Measurements from ENCODE around the gene GRB10.
A peak's percentile ranks its signal among the peaks of the same experiment; 100 is the strongest.

Gene GRB10

GRCh38 chr7:50612704-50613103 is 170.0 kb downstream of the GRB10 start:
- H3K9me3 ChIP-seq (ENCODE audit: insufficient read depth, low read length): no peaks in the 10 kb centered on the region
- TF ChIP-seq CTCF (IDR thresholded peaks at IDR 0.05; ENCODE audit: low read depth, low read length) (no peak), EZH2phosphoT487 (IDR thresholded peaks at IDR 0.05; ENCODE audit: low read depth) (no peak)
- no peak overlapping the region for H3K27ac ChIP-seq (ENCODE audit: low read length)
- peaks cover 20% of the 10 kb centered on the region for H3K4me1 ChIP-seq (ENCODE audit: low read length)
- no peaks in the 10 kb centered on the region for H3K79me2 ChIP-seq (ENCODE audit: low read length)
- no peak overlapping the region for H2AFZ ChIP-seq (ENCODE audit: low read depth, low read length)
- H3K4me3 ChIP-seq (ENCODE audit: low read length): no peak overlapping the region
- H3K9ac ChIP-seq (ENCODE audit: low read length): no peak overlapping the region
- no peaks in the 10 kb centered on the region for H3K36me3 ChIP-seq (replicated peaks; ENCODE audit: low read depth, low read length)
- peaks cover 45% of the 10 kb centered on the region for H3K27me3 ChIP-seq (ENCODE audit: low read depth, low read length)
- H4K20me1 ChIP-seq (ENCODE audit: insufficient read depth, low read length): no peaks in the 10 kb centered on the region
- H3K4me2 ChIP-seq (ENCODE audit: low read length): no peak overlapping the region

GRCh38 chr7:50610521-50611277 is 172.0 kb downstream of the GRB10 start:
- Histone ChIP-seq H3K79me2 (ENCODE audit: low read length) (no peaks in the 10 kb centered on the region), H3K4me1 (ENCODE audit: low read length) (peaks cover 20% of the 10 kb centered on the region), H3K27me3 (ENCODE audit: low read depth, low read length) (peaks cover 32% of the 10 kb centered on the region), H3K9me3 (ENCODE audit: insufficient read depth, low read length) (no peaks in the 10 kb centered on the region), H3K4me2 (ENCODE audit: low read length) (peak overlapping the region; percentile 28), H3K9ac (ENCODE audit: low read length) (no peak overlapping the region), H2AFZ (ENCODE audit: low read depth, low read length) (no peak overlapping the region), H3K4me3 (ENCODE audit: low read length) (no peak overlapping the region), H3K27ac (ENCODE audit: low read length) (no peak overlapping the region), H4K20me1 (ENCODE audit: insufficient read depth, low read length) (no peaks in the 10 kb centered on the region), H3K36me3 (replicated peaks; ENCODE audit: low read depth, low read length) (no peaks in the 10 kb centered on the region)
- TF ChIP-seq CTCF (IDR thresholded peaks at IDR 0.05; ENCODE audit: low read depth, low read length) (no peak), EZH2phosphoT487 (IDR thresholded peaks at IDR 0.05; ENCODE audit: low read depth) (no peak)

- H3K4me1 ChIP-seq (ENCODE audit: low read length): peaks cover 20% of the 10 kb centered on the region
- no peak for TF ChIP-seq EZH2phosphoT487 (IDR thresholded peaks at IDR 0.05; ENCODE audit: low read depth)
- TF ChIP-seq CTCF (IDR thresholded peaks at IDR 0.05; ENCODE audit: low read depth, low read length): no peak
- H3K36me3 ChIP-seq (replicated peaks; ENCODE audit: low read depth, low read length): no peaks in the 10 kb centered on the region
- H2AFZ ChIP-seq (ENCODE audit: low read depth, low read length): no peak overlapping the region
- peaks cover 33% of the 10 kb centered on the region for H3K27me3 ChIP-seq (ENCODE audit: low read depth, low read length)
- H3K4me3 ChIP-seq (ENCODE audit: low read length): no peak overlapping the region
- peak overlapping the region; percentile 7 for H3K4me2 ChIP-seq (ENCODE audit: low read length)
- H4K20me1 ChIP-seq (ENCODE audit: insufficient read depth, low read length): no peaks in the 10 kb centered on the region
- H3K79me2 ChIP-seq (ENCODE audit: low read length): no peaks in the 10 kb centered on the region
- H3K9me3 ChIP-seq (ENCODE audit: insufficient read depth, low read length): no peaks in the 10 kb centered on the region
- no peak overlapping the region for H3K9ac ChIP-seq (ENCODE audit: low read length)
- no peak overlapping the region for H3K27ac ChIP-seq (ENCODE audit: low read length)
These were observed 174.3 kb downstream of the GRB10 start for GRCh38 chr7:50608196-50608906.

- TF ChIP-seq CTCF (IDR thresholded peaks at IDR 0.05; ENCODE audit: low read depth, low read length): no peak
- TF ChIP-seq EZH2phosphoT487 (IDR thresholded peaks at IDR 0.05; ENCODE audit: low read depth): no peak
- Histone ChIP-seq H3K79me2 (ENCODE audit: low read length) (no peaks in the 10 kb centered on the region), H3K27ac (ENCODE audit: low read length) (no peak overlapping the region), H4K20me1 (ENCODE audit: insufficient read depth, low read length) (no peaks in the 10 kb centered on the region), H3K4me2 (ENCODE audit: low read length) (no peak overlapping the region; the same call in 1 of the 2 replicates), H3K4me3 (ENCODE audit: low read length) (no peak overlapping the region), H3K36me3 (replicated peaks; ENCODE audit: low read depth, low read length) (no peaks in the 10 kb centered on the region), H2AFZ (ENCODE audit: low read depth, low read length) (no peak overlapping the region), H3K9me3 (ENCODE audit: insufficient read depth, low read length) (no peaks in the 10 kb centered on the region), H3K27me3 (ENCODE audit: low read depth, low read length) (peaks cover 31% of the 10 kb centered on the region), H3K4me1 (ENCODE audit: low read length) (peaks cover 20% of the 10 kb centered on the region), H3K9ac (ENCODE audit: low read length) (no peak overlapping the region)
These were observed 175.1 kb downstream of the GRB10 start for GRCh38 chr7:50607524-50608125.
